HG03439 (cell line): Measurements from ENCODE around the gene NADK.
"Not testable (repeated sequence)": the region's sequence is repeated elsewhere in the genome, so short reads cannot be mapped to it uniquely, and the experiment has no call there.

Source experiments
- ATAC-seq: cut with Tn5 transposase; IDR thresholded peaks from one replicate; pipeline ENCODE4 v1.9.1; 2021; ENCODE audit warnings: mild to moderate bottlenecking, moderate library complexity; ENCODE audit not compliant: unreplicated experiment

Gene NADK

DNA sequence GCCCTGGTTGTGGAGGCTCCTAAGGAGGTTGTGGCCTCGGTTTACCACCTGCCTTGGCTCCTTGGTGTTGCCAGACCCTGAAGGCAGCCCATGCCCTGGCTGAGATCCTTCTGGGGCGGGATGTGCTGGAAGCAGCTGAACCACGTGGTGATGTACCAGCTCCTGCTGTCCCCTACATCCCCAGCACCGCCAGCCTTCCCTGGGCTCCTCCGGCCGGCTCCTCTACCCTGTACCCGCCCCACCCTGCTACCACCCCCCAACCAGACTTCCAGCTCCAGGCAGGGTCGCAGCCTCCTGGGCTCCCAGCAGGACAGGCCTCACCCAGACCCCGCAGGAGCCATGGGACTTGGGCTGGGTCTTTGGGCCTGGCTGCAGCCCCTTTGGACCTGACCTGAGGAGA lies 28.3 kb downstream of the NADK start:
- not testable (repeated sequence) for ATAC-seq

DNA sequence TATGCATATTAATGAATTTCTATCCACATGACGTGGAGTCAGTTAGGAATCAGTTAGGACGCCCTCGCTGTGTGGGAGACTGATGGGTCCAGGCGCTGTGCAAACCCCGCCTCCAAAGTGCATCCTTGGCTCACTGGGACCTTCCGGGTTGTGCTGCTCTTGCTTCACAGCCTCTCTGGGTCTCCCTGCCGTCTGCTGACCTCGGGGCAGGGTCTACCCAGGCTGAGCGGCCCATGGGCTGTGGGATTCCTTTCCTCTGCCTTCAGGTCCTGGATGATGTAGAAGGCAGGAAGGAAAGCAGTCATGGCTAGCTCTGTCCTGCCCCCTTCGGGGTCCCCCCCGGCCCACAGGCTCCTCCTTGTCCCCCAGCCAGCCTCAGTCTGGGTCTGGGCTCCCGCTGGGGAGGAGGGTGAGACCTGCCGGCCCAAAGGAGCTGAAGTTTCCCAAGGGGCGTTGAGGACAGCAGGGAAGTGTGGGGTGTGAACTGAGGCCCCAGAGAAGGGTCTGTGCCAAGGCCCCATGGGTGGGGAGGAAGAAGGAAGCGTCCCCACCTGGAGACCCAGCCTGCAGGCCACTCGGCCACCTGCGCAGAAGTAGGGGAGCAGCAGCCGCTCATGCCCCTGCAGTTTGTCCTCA lies 29.5 kb downstream of the NADK start:
- no peak for ATAC-seq

DNA sequence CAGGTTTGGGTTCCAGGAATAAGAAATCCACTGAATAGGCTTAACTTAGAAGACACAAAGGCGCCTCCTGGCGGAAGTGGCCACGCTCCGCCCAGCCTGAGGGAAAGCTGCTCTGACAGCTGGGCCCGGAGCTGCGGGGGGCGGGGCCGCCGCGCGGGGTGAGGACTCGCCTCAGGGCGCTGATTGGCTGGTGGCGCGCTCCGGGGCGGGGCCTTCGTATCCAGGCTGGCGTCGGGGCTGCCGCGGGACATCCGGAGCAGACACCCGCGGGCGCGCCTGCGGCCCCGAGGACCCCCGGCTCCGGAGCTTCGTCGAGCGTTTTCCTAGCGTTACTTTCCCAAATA lies 31.7 kb downstream of the NADK start:
- ATAC-seq: peak; percentile 76

DNA sequence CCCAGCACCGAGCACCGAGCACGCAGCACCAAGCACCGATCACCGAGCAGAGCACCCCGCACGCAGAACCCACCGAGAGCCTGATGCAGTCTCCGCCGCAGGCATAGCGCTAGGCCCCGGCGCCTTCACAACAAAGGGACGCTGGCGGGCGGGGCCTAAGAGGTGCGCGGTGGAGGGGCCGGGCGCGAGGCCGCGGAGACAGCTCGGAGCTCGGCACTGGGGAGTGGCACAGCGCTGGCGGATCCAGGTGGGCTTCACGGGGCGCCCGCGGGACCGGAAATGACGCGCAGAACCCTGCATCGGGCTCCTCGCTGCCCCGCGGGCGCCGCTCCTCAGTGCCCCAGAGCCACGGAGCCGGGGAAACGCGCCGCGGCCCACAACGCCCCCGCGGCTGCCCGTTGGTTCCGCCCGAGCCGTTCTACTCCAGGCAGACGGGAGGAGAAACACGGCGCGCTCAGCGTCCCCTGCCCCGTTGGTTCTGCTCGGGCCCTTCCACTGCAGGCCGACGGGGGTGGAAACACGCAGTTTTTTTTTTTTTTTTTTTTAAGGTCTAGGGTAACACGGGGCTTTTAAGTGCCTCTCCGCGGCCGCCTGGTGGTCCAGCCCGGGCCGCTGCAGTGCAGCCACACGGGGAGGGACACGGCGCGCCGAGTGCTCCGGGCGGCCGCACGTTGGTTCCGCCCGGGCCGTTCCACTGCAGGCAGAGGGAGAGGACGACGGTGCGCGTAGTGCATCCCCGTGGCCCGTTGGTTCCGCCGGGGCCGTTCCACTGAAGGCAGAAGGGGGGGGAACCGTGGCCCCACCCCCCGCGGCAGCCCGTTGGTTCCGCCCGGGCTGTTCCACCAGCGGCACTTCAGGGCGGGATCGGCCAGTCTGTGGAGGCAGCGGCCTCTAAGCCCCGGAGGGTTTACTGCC lies 32.4 kb downstream of the NADK start:
- ATAC-seq: peak; percentile 65

DNA sequence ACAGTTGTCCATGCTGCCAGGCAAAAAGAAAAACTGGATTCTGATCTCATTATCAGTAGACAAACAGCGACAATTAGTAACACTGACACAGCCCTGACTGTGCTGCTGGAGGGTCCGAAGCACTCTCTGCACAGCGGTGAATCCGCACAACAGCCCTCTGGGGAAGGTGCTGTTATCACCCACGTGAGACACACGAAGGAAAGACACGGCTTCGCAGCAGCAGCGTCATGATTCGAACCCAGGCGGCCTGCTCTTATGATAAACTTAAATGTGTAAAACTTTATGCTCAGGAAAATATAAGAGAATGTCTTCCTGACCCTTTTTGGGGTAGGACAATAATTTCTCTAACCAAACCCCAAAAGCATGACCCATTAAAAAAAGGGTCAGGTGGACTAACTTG lies 35.7 kb downstream of the NADK start:
- ATAC-seq: not testable (repeated sequence)

DNA sequence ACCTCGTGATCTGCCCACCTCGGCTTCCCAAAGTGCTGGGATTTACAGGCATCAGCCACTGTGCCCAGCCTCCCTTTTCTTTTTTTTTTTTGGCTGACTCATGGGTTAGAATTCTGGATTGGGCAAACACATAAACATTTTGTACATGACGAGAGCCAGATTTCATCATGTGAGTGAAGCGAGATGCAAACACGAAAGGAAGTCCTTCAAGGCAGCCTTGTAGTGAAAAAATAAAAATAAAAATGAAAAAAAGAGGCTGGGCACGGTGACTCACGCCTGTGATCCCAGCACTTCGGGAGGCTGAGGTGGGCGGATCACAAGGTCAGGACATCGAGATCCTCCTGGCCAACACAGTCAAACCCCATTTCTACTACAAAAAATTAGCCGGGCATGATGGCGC lies 37.3 kb downstream of the NADK start:
- ATAC-seq: not testable (repeated sequence)

DNA sequence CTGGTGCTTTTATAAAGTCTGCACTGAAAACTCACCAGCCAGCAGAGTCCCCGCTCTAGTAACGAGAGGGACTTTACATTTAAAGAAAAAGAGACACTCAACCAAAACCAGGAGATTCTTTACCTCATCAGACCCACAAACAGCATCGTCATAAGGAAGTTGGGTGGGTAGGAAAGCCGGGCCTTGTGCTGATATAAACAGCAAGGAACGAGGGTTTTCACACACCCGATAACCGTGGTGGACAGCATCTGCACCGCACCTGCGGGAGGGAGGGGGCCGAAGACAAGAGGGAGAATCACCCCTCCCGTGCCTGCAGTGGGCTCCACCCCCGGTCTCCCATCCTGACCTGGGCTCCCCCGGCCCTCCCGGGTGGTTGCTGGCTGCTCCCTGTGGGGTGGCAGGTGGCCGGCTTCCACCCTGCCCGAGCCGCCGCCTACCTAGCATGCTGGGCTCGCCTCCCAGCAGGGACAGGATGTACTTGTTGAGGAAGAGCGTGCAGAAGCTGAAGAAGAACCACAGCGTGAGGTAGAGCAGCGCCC lies 39.4 kb downstream of the NADK start:
- peak; percentile 7 for ATAC-seq

DNA sequence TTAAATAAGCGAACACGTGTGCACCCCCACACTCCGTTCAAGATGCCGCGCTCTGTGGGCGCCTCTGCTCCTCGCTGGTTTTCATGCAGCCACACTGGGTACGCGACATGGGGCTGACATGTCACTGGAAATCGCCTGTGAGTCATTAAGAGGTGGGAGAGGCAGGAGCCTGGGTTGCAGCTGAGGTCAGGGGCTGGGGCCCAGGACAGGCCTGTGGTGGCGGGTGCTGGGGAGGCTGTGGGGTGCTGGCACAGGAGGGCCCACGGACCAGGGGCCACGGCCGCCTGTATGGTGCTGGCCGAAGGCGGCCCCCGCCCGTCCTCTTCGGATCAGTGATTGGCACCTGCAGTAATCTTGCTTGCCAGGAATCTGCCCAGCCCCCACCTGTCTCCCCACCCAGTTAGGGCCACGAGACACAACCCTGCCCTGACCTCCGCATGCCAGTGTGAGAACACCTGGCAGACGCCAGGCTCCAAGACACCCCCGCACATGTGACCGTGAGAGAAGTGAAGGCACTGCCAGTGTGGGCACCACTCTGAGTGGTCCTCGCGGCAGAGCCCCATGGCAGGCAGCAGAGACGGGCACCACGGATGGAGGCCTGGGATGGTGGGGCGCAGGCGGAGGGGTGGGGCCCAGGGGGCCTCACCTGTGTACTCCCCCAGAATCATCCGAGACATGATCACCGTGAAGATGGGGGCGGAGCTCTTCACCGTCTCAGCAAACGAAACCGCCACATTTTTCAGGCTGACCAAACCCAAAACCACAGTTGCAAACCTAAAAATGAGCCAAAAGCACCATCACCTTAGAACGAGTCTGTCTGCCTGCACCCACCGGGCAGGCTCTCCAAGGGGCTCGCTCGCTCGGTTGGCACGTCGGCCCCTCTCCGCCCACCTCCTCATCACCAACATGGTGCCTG lies 40.3 kb downstream of the NADK start:
- peak; percentile 58 for ATAC-seq

DNA sequence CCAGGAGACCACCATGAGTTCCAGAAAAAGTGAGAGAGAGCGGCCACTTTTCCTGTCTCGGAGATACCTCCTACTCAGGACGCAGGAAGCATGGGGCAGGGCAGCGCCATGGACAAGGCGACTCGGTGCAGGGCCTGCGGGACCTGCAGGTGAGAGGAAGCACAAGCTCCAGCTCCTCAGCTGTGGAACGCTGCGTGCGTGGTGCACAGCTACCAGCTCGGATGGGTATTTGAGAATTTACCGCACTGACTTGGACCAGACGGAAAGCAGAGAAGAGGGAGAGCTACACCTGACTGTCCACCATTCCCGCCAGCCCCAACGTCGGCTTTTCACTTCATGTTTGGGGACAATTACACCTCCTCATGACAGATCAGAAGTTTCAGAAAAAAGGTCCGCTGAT lies 45.9 kb downstream of the NADK start:
- no peak for ATAC-seq

DNA sequence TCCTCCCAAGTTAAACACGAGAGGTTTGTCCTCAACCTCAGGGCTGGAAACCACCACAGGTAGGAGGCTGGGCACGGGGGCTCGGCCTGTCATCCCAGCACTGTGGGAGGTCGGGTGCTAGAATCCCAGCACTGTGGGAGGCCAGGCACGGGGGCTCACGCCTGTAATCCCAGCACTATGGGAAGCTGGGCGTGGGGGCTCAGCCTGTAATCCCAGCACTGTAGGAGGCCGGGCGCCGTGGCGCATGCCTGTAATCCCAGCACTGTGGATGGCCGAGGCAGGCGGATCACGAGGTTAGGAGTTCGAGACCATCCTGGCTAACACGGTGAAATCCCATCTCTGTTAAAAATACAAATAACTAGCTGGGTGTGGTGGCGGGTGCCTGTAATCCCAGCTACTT lies 47.4 kb downstream of the NADK start:
- ATAC-seq: no peak

DNA sequence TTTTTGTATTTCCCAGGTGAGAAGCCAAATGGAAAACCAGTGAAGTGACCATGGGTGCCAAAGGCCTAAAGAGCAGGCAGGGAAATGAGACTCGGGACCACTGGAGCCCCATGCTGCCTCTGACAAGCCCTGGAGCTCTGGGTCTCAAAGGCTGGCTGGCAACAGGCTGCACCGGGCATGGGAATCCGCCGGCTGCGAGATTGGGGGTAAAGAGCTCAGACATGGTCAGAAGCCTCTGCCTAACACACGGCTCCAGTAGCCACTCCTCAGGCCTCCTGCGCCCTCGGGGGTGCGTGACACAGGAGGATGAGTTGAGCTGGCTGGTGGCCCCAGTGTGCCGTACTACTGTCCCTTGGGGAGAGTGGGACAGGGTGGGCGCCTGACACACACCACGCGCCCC lies 48.0 kb downstream of the NADK start:
- not testable (repeated sequence) for ATAC-seq

DNA sequence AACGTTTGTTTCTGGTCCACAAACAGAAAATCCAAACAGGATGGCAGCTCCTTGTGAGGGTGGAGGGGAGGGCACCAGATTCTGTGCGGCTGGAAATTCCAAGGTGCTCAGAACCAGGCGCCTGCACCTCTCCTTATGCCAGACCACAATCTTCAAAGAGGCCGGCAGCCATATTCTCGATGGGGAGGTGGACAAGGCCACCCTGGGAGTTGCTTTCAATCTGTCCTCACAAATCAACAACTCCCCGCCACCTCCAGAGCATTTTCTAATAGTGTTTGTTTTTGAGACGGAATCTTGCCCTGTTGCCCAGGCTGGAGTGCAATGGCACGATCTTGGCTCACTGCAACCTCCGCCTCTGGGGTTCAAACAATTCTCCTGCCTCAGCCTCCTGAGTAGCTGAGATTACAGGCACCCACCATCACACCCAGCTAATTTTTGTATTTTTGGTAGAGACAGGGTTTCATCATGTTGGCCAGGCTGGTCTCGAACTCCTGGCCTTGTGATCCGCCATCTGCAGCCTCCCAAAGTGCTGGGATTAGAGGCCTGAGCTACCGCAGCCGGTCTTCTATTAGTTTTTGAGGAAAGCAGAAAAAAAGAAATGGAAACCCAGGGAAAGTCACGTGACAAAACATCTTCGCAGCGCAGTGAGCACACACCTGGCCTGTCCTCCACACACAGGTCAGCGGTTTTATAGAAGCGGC lies 49.0 kb downstream of the NADK start:
- ATAC-seq: not testable (repeated sequence)

DNA sequence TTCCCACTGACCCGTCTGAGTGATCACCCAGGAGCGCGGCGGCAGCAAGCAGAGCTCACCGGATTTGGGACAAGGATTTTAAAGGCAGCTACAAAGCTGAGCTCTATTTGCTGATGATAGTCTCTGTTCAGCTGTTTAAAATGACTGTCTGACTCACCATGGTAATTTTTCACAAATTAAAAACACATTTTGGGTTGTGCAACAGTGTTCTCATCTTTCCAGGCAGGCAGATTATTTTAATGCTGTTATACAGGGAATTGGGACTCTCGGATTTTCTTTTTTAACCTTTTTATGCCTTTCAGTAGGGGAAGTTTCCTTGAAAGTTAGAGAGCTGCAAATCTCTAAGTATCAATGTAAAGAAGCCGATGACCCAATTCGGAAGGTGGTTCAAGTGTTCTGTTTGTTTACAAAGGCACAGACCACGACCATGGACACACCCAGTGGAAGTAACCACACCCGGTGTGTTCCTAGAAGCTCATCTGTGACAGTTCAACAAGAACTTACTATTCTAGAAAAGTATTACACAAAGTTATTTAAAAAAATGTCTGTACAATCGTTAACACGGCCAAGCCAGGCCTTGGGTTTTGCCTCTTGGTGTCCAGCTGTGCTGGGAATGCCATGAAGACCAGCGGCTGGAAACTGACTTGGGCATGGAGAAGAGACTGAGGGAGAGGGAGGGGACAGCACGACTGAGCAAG lies 49.8 kb downstream of the NADK start:
- not testable (repeated sequence) for ATAC-seq

DNA sequence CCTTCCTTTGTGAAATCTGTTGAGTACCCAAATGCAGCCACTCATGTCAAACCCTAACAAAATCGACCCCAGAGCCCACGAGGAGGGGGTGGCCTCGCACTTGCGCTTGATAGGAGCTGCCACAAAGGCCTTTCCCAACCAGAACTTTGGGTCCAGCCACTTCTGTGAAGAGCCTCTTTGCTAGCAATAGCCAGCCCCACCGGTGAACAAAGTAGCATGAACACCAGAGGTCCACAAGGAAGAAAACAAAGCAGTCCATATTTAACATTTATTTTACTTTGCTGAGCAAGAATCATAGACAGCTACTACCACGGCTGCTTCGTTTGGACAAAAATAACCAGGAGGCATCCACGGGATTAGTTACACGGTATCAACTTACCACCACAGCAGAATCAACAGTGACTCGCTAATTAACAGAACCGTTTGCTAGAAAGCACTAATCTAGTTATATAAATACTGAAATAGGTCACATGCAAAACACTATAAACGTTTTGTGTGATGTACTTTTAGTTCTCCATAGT lies 51.1 kb downstream of the NADK start:
- not testable (repeated sequence) for ATAC-seq

DNA sequence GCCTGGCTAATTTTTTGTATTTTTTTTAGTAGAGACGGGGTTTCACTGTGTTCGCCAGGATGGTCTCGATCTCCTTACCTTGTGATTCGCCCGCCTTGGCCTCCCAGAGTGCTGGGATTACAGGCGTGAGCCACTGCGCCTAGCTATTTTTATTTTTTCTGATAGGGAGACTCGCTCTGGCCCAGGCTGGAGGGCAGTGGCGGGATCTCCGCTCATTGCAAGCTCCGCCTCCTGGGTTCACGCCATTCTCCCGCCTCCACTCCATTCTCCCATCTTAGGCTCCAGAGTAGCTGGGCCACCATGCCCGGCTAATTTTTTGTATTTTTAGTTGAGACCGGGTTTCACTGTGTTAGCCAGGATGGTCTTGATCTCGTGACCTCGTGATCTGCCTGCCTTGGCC lies 52.2 kb downstream of the NADK start:
- not testable (repeated sequence) for ATAC-seq

DNA sequence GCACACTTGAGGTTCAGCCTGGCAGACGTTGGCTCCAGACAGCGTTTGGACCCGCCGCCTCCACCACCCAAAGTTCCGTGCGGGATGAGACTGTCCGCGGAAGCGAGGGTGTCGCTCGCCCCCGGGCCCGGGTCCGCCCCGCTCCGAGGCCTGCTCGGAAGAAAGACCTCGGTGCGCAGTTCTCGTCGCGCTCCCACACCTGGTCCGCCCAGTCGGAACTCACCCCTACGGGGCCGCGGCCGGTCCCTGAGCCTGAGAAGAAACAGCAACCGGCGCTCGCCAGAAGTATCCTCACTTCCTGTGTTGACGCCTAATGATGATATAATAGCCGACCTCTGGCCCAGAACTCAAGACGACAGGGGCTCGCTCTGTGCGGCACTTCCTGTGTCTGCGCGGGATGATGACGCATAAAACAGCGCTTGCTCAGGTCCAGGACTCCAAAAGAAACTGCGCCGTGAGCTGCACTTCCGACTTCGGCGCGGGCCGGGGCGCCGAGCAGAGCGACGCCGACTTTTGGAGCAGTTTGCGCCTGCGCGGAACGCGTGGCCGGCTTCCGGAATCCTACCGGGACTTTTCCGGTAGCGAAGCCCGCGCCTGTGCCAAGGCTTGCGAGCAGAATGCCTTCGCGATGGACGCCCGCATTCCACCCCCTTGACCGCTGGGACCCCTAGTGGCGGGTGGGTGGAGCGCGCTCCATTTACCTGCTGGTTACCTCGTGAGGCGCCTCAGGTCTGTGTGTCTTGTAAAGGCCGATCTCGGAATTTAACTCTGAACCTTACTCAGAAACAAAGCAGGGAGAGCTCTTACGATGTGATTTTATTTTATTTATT lies 54.0 kb downstream of the NADK start, which contains the start of gene CDK11A:
Gene CDK11A, minus strand, starts transcription at position 323 of the 830 bp plus-strand sequence. CDS start 1,539 bp downstream, outside the sequence.
- peak; percentile 93 for ATAC-seq

DNA sequence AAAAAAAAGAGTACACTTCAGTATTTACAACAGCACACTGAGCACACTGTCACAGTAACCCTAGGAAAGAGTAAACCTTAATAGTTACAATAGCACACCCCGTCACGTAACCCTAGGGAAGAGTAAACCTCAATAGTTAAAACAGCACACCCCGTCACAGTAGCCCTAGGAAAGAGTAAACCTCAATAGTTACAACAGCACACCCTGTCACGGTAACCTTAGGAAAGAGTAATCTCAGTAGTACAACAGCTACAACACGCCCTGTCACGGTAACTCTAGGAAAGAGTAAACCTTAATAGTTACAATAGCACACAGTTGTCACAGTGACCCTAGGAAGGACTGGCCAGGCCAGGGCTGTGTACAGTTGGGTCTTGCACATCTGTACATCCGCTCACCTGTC lies 57.1 kb downstream of the NADK start:
- ATAC-seq: no peak

DNA sequence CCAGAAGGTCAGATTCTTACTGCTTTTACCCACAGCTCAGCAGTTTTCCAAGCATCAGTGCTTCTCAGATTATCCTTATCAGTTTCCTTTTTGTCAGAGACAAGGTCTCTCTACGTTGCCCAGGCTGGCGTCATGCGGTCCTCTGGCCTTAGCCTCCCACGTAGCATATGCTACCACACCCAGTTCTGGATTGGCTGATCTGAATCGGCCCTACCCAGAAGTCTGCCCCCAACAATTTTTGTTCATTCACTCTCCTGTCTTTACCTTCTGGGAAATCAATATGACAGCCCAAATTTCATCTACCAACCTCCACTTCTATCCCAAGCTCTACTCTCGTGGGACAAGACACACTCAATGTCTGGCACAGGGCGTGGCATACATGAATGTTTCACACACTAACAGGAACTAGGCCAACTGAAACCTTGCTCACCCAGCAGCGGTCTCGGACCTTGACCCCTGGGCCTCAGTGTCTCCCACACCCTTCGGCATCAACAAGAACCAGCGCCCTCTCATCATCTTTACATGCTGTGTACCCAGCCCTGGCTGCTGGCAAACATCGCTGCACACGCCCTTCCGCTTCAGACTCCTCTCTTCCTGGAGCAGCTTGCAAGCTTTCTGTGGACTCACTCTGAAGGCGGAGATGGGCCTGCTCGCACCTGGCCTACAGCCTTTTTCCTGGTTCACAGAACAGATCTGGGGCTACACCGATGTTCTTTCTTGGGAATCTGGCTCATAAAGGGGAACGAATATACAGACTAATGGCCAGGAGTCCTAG lies 63.0 kb downstream of the NADK start:
- not testable (repeated sequence) for ATAC-seq
